H7 (cell line): Measurements from ENCODE around the gene RAB31. TPM values are rescaled to one million over a fixed set of nuclear protein-coding genes. Genes with fewer than 3 reads are reported as not detected.
A peak's percentile ranks its signal among the peaks of the same experiment; 100 is the strongest.

ENCODE experiments used
- DNase-seq: peaks from one replicate; pipeline ENCODE4 v3.0.0; 2012
- H3K27me3 ChIP-seq: 2 replicates; pipeline ENCODE4 v1.6.0; 2011; ENCODE audit warnings: mild to moderate bottlenecking, low read length; ENCODE audit not compliant: control insufficient read depth, insufficient read depth
- H3K36me3 ChIP-seq: replicated peaks from 2 replicates; pipeline ENCODE4 v1.5.1; 2011; ENCODE audit warnings: low read length; ENCODE audit not compliant: control insufficient read depth, insufficient read depth
- H3K4me3 ChIP-seq: 2 replicates; pipeline ENCODE4 v1.5.1; 2011; ENCODE audit warnings: low read depth, mild to moderate bottlenecking, control low read depth, low read length, moderate library complexity; ENCODE audit not compliant: insufficient read depth
- total RNA-seq: library from RNA; depleted of rRNA; stranded (reverse); fragments of >200 nt; shearing (Covaris generic); gene quantifications from 2 replicates; pipeline ENCODE4 v1.2.3, GENCODE V29; 2014

RAB31 gene
- total RNA-seq, 1 experiment from 2014 or later = 29.7 TPM

DNA sequence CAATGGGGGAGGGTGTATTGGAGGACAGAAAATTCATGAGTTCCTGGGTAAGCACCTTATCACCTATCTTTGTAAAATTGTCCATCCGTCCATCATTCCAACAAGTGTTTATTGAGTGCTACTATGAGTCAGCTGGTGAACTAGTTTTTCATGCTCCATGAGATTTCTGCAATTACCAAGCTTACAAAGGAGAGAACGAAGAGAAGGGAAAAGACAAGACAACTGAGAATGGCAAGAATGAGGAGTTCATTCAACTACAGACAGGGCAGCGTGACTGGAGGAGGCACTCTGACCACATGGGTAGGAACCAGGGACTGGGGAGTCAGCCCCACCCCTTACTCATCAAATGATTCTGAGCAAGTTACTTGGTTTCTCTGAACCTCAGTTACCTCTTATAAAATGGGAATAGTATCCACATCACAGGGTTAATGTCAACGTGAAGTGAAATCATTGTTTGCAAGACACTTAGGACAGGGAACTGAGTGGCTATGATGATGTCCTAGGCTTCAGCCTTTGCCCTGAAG, 159.0 kb downstream of the RAB31 start:
- H3K27me3 ChIP-seq = no peaks in the 10 kb centered on the region
- no peak for DNase-seq

DNA sequence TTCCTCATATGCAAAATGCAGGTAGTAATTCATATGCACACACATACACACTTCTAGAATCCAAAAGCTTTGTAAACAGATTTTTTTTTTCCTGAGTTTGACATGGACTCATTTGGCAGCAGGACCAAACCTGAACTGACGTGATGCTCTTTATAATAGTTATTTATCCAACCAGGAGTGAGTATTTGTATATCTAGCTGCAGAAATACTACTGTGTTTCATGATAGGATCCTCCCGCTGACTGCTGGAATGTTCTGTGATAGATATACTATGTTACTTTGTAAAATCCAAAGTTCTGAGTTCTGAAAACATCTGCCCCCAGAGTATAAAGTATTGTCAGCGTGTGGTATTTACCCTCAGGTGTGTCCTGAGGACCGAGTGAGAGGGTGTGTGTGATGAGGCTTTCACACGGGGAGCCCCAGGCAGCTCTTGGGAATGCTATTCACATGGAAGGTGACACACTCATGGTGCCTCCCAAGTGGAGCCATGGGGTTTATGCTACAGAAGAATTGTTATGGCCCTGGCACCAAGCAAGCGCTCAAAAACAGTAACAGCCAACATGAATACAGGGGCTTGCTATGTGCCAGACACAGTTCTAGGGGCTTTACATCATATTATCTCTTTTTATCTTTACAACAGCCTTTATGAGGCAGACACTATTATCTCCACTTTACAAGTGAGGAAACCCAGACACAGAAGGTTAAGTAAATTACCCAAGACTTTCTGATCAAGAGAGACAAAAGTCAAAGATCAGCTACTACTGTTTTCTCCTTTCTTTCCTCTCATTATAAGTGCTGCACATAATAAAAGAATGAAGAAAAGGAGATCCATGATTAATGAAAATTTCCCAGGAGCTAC, 161.0 kb downstream of the RAB31 start:
- peak; percentile 53 for DNase-seq

More for the DNA sequence above, 159.0 kb downstream of the RAB31 start:
- H3K4me3 ChIP-seq = no peak overlapping the region
- no peaks in the 10 kb centered on the region for H3K36me3 ChIP-seq

GRCh38 chr18:9869715-9870430, 161.8 kb downstream of the RAB31 start:
- Histone ChIP-seq H3K36me3 (no peaks in the 10 kb centered on the region), H3K27me3 (no peaks in the 10 kb centered on the region), H3K4me3 (no peak overlapping the region)
- peak; percentile 42 for DNase-seq

More for the DNA sequence above, 161.0 kb downstream of the RAB31 start:
- no peaks in the 10 kb centered on the region for H3K27me3 ChIP-seq
- no peaks in the 10 kb centered on the region for H3K36me3 ChIP-seq
- H3K4me3 ChIP-seq = no peak overlapping the region

- H3K36me3 ChIP-seq = no peaks in the 10 kb centered on the region
- H3K4me3 ChIP-seq = no peak overlapping the region
- DNase-seq = no peak
- no peaks in the 10 kb centered on the region for H3K27me3 ChIP-seq
Measured at GRCh38 chr18:9870431-9871008, 162.4 kb downstream of the RAB31 start.

- DNase-seq = no peak
- H3K27me3 ChIP-seq = no peaks in the 10 kb centered on the region
- H3K36me3 ChIP-seq = no peaks in the 10 kb centered on the region
- H3K4me3 ChIP-seq = no peak overlapping the region
Measured at GRCh38 chr18:9871244-9871746, 163.2 kb downstream of the RAB31 start.

DNA sequence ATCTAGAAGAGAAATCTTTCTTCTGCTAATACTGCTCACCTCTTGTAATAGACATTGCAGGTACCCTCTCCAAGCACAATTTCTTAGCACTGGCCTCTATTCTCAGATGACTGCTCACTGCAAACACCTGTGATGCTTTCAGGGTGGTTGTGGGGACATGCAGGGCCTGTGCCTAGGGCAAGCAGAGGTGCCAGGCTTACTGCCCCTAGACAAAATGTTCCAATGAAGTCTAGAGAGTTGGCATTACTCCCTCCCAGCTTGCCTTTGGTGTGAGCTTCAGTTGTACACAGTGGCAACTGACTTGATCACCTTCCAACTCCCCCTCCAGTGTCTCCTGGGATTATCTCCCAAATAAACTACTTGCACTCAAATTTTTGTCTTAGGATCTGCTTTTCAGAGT, 164.7 kb downstream of the RAB31 start:
- Histone ChIP-seq H3K36me3 (no peaks in the 10 kb centered on the region), H3K4me3 (no peak overlapping the region), H3K27me3 (no peaks in the 10 kb centered on the region)
- DNase-seq = no peak

GRCh38 chr18:9874728-9875127, 166.6 kb downstream of the RAB31 start:
- Histone ChIP-seq H3K36me3 (no peaks in the 10 kb centered on the region), H3K27me3 (no peaks in the 10 kb centered on the region)

DNA sequence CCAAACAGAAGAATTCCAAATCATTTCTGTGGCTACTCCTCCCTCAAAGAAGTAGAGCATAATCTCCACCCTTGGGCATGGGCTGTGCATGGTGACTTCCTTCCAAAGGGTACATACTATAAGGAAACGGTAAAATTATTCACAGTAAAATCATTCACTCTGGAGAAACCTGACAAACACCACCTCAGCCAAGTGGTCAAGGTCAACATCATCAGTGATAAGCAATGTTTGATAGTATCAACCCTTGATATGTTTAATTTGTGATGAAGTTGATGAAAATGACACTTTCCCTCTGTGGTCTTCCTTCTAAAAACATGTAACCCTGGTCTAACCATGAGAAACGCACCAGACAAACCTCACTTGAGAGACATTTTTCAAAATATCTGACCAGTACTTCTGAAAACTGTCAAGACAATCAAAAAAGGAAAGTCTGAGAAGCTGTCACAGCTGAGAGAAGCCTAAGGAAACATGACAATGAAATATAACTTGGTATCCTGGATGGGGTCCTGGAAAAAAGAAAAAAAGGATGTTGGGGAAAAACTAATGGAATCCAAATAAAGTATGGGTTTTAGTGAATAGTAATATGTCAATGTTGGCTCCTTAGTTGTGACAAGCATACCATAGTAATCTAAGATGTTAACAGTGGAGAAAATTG, 168.2 kb downstream of the RAB31 start:
- H3K4me3 ChIP-seq = no peak overlapping the region
- DNase-seq = no peak
- no peaks in the 10 kb centered on the region for H3K27me3 ChIP-seq
- no peaks in the 10 kb centered on the region for H3K36me3 ChIP-seq

More at GRCh38 chr18:9874728-9875127, 166.6 kb downstream of the RAB31 start:
- no peak for DNase-seq
- no peak overlapping the region for H3K4me3 ChIP-seq

GRCh38 chr18:9876867-9877654, 169.0 kb downstream of the RAB31 start:
- no peak for DNase-seq
- Histone ChIP-seq H3K27me3 (no peaks in the 10 kb centered on the region), H3K4me3 (no peak overlapping the region), H3K36me3 (no peaks in the 10 kb centered on the region)

GRCh38 chr18:9877655-9878014, 169.5 kb downstream of the RAB31 start:
- DNase-seq = no peak
- Histone ChIP-seq H3K4me3 (no peak overlapping the region), H3K36me3 (no peaks in the 10 kb centered on the region)

DNA sequence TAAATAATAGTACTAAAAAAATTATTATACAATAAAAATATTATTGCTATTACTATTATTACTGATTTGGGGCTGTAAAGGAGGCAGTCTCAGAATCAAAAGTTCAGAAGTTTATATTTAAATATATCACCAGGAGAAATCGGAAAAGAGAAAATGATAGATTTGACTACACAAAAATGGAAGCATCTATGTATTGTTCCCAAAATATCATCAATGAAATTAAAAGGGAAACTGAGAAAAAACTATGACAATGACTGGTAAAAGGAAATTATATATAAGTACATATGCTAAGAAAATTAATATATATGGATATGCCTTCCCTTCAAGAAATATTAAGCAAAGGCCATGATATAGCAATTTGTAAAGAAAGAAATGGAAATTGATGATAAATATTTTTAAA, 170.0 kb downstream of the RAB31 start:
- no peak for DNase-seq
- no peaks in the 10 kb centered on the region for H3K36me3 ChIP-seq
- H3K4me3 ChIP-seq = no peak overlapping the region
- H3K27me3 ChIP-seq = no peaks in the 10 kb centered on the region

More at GRCh38 chr18:9877655-9878014, 169.5 kb downstream of the RAB31 start:
- no peaks in the 10 kb centered on the region for H3K27me3 ChIP-seq

DNA sequence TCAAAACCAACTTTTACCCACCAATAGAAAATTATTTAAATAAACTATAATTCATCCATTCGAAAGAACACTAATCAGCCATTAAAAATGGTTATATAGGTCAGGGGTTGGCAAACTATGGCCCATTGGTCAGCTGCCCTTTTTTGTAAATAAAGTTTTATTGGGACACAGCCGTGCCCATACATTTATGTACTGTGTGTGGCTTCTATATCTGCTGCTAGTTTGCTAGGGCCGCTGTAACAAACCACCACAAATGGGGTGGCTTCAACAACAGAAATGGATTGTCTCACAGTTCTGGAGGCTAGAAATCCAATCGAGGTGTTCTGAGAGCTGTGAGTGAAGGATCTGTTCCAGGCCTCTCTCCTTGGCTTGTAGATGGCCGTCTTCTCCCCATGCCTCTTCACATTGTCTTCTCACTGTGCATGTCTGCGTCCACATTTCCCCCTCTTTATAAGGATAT, 170.7 kb downstream of the RAB31 start:
- Histone ChIP-seq H3K36me3 (no peaks in the 10 kb centered on the region), H3K27me3 (no peaks in the 10 kb centered on the region), H3K4me3 (no peak overlapping the region)
- DNase-seq = no peak

DNA sequence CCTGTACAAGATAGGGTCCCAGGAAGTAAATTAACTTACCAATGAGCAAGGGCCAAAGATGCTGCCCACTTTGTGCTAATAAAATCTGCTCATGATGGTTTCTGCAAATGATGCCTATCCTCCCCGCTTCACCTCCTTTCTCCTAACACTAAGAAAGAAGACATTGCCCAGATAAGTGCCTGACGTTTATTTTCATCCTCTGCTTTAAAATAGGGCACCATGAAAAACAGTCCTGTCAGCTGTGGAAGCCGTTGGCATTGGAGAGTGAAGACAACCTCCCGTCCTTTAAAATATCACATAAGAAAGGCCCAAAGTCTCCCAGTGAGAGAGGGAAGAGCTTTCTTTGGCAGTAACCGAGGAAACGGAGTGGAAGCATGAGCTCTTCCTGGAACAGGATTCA, 176.0 kb downstream of the RAB31 start:
- Histone ChIP-seq H3K36me3 (no peaks in the 10 kb centered on the region), H3K27me3 (no peaks in the 10 kb centered on the region), H3K4me3 (no peak overlapping the region)
- no peak for DNase-seq
